Measurements from ENCODE around the gene MT1G.

DNA sequence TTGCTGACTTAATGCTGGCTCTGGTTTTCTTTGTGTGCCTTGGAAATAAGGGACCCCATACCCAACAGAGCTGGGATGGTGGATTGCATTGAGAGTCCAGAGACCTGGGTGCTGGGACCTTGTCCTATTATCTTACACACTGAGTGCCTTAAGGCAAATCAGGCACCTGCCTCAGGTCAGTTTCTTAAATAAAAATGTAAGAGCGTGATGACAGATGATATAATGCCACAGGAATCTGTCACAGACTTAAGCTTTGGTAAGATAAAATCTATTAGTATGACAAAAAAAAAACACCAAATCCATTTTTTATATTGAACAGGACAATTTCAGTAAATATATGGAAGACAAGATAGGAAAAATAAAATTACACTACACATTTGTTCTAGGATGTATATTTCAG lies 27.8 kb downstream of the MT1G start:
- TF ChIP-seq NR4A1 (CRISPR knock-in tag; IDR thresholded peaks at IDR 0.05) (no peak), NR4A1 (tag; IDR thresholded peaks at IDR 0.05) (no peak), EZH2 (IDR thresholded peaks at IDR 0.05; ENCODE audit: borderline replicate concordance, low read depth, low read length) (no peak), KAT2B (IDR thresholded peaks at IDR 0.05; ENCODE audit: low read depth, low read length) (no peak), FOXK1 (CRISPR knock-in tag; IDR thresholded peaks at IDR 0.05; ENCODE audit: borderline replicate concordance) (no peak), SREBF2 (CRISPR knock-in tag; IDR thresholded peaks at IDR 0.05) (no peak), STAG1 (CRISPR knock-in tag; IDR thresholded peaks at IDR 0.05; ENCODE audit: borderline replicate concordance) (no peak), TGIF2 (CRISPR knock-in tag; IDR thresholded peaks at IDR 0.05) (no peak), POLR2AphosphoS2 (IDR thresholded peaks at IDR 0.05; ENCODE audit: low read length) (no peak)
- TF ChIP-seq, protein P1, sequence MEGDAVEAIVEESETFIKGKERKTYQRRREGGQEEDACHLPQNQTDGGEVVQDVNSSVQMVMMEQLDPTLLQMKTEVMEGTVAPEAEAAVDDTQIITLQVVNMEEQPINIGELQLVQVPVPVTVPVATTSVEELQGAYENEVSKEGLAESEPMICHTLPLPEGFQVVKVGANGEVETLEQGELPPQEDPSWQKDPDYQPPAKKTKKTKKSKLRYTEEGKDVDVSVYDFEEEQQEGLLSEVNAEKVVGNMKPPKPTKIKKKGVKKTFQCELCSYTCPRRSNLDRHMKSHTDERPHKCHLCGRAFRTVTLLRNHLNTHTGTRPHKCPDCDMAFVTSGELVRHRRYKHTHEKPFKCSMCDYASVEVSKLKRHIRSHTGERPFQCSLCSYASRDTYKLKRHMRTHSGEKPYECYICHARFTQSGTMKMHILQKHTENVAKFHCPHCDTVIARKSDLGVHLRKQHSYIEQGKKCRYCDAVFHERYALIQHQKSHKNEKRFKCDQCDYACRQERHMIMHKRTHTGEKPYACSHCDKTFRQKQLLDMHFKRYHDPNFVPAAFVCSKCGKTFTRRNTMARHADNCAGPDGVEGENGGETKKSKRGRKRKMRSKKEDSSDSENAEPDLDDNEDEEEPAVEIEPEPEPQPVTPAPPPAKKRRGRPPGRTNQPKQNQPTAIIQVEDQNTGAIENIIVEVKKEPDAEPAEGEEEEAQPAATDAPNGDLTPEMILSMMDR (IDR thresholded peaks at IDR 0.05 in 2 of 3, conservative IDR thresholded peaks at IDR 0.05 in 1 of 3; ENCODE audit: insufficient read depth in 2 of 3, low read depth in 1 of 3, low read length in 3 of 3): no peak
- TF ChIP-seq, protein P2, sequence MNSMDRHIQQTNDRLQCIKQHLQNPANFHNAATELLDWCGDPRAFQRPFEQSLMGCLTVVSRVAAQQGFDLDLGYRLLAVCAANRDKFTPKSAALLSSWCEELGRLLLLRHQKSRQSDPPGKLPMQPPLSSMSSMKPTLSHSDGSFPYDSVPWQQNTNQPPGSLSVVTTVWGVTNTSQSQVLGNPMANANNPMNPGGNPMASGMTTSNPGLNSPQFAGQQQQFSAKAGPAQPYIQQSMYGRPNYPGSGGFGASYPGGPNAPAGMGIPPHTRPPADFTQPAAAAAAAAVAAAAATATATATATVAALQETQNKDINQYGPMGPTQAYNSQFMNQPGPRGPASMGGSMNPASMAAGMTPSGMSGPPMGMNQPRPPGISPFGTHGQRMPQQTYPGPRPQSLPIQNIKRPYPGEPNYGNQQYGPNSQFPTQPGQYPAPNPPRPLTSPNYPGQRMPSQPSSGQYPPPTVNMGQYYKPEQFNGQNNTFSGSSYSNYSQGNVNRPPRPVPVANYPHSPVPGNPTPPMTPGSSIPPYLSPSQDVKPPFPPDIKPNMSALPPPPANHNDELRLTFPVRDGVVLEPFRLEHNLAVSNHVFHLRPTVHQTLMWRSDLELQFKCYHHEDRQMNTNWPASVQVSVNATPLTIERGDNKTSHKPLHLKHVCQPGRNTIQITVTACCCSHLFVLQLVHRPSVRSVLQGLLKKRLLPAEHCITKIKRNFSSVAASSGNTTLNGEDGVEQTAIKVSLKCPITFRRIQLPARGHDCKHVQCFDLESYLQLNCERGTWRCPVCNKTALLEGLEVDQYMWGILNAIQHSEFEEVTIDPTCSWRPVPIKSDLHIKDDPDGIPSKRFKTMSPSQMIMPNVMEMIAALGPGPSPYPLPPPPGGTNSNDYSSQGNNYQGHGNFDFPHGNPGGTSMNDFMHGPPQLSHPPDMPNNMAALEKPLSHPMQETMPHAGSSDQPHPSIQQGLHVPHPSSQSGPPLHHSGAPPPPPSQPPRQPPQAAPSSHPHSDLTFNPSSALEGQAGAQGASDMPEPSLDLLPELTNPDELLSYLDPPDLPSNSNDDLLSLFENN (IDR thresholded peaks at IDR 0.05; ENCODE audit: low read depth in 2 of 2, low read length in 2 of 2): no peak

All from K562 (cell line).